GM18505 (cell line): Measurements from ENCODE around the gene HJURP.
"Not testable (repeated sequence)": the region's sequence is repeated elsewhere in the genome, so short reads cannot be mapped to it uniquely, and the experiment has no call there.

Experiments used
- ATAC-seq: cut with Tn5 transposase; IDR thresholded peaks from one replicate; pipeline ENCODE4 v1.9.1; 2021; ENCODE audit not compliant: unreplicated experiment
- POLR2A ChIP-seq: IDR thresholded peaks from 4 replicates; pipeline ENCODE4 v1.6.1; 2011; ENCODE audit warnings: borderline replicate concordance; ENCODE audit not compliant: insufficient read depth, insufficient read length; ENCODE audit errors: extremely low read depth

The HJURP gene, protein sequence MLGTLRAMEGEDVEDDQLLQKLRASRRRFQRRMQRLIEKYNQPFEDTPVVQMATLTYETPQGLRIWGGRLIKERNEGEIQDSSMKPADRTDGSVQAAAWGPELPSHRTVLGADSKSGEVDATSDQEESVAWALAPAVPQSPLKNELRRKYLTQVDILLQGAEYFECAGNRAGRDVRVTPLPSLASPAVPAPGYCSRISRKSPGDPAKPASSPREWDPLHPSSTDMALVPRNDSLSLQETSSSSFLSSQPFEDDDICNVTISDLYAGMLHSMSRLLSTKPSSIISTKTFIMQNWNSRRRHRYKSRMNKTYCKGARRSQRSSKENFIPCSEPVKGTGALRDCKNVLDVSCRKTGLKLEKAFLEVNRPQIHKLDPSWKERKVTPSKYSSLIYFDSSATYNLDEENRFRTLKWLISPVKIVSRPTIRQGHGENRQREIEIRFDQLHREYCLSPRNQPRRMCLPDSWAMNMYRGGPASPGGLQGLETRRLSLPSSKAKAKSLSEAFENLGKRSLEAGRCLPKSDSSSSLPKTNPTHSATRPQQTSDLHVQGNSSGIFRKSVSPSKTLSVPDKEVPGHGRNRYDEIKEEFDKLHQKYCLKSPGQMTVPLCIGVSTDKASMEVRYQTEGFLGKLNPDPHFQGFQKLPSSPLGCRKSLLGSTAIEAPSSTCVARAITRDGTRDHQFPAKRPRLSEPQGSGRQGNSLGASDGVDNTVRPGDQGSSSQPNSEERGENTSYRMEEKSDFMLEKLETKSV

DNA sequence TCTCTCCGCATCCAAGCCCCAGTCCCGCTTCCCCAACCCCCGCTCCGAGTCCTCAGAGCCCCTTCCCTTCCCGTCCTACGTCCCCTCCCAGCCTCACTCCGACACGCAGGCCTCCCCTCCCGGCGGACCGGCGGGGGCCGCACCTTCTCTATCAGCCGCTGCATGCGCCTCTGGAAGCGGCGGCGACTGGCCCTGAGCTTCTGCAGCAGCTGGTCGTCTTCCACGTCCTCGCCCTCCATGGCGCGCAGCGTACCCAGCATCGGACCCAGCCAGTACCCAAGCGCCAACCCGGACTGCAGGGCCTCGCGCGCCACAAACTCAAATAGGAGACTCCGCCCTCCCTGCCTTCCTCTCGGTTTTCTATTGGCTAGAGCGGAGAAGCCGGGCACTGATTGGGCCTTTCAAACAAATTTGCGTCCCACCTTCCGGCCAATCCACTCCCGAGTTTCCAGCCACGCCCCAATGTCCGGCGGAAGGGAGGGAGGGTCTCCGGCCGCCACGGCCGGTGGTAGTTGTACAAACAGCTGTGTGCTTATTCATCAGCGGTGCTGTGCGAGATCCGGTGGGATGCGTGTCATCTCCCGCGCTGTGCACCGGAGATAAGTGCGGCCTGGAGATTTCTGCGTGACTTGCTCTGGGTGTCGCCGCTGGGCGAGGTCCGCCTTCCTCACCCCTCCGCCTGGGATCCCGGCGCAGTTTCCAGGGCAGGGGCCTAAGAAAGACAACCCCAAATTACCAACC lies at the start of gene HJURP:
HJURP (minus strand) TSS at position 295 of the 741 bp plus-strand sequence; CDS start at position 260, 35 bp downstream.
- ATAC-seq = peak; percentile 95
- TF ChIP-seq POLR2A = peak; percentile 84

DNA sequence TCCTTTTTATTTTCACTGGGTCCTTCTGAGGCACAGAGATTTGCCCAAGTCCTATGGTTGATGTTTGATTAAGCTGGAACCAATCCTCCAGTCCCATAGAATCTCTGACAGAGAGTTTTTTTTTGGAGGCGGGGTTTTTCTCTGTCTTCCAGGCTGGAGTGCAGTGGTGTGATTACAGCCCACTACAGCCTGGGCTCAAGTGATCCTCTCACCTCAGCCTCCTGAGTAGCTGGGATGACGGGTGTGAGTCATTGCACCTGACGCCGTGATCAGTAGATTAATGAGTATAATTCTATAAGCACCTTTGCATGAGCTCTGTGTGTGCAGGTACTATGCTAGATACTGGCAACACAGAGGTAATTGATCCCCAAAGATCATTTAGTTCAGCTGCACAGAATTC lies 47.5 kb upstream of the HJURP start:
- ATAC-seq = no peak
- TF ChIP-seq POLR2A = no peak

- TF ChIP-seq POLR2A = no peak
- ATAC-seq = no peak
These were observed 47.0 kb upstream of the HJURP start for GRCh38 chr2:233901367-233901766.

- ATAC-seq = not testable (repeated sequence)
These were observed 41.9 kb upstream of the HJURP start for GRCh38 chr2:233896253-233896652.

DNA sequence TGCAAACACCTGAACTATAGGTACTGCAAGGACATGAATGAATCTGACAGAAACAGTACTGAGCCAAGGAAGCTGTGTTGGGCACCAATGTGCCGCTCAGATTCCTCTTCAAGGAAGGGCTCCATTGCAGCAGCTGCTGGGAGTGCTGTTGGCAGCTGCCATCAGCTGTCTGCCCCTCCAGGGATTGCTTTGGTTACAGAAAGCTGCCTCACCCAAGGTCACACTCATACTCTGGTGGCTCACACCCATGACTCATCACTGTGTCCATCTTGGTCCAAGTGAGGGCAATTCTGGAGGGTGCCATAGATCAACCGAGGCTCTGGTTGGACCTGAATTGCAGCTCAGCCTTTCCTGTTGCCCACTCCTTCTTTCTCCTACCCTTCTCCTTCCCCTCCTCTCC lies 38.5 kb upstream of the HJURP start:
- no peak for TF ChIP-seq POLR2A
- no peak for ATAC-seq

- no peak for ATAC-seq
- TF ChIP-seq POLR2A = no peak
These were observed 28.0 kb upstream of the HJURP start for GRCh38 chr2:233882353-233882752.

GRCh38 chr2:233872125-233872524 lies 17.8 kb upstream of the HJURP start:
- not testable (repeated sequence) for ATAC-seq

- no peak for ATAC-seq
- no peak for TF ChIP-seq POLR2A
These were observed 17.1 kb upstream of the HJURP start for GRCh38 chr2:233871432-233871831.

DNA sequence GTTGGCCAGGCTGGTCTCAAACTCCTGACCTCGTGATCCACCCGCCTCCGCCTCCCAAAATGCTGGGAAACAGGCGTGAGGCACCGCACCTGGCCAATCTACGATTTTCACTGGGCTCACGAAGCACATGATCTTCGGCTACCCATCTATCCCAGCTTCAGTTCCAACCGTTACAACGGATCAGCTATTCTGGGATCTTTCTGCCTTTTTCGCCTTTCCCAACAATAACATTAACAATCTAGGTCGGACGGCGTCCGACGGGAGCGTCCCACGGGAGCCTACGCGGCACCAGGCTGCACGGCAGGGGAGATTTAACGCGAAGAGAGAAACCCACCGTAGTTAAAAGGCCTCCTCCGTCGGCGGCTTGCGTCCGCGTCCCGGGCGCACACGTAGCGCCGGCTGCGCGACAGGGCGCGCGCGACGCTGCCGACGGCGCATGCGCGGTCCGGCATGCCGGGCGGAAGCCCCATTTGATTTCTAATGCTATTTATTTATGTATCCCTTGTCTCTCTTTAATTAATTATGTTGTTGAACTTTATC lies 13.7 kb upstream of the HJURP start, which contains the start of gene MSL3B:
MSL3B (minus strand) TSS at position 394 of the 540 bp plus-strand sequence.
- peak; percentile 62 for ATAC-seq
- peak; percentile 77 for TF ChIP-seq POLR2A

DNA sequence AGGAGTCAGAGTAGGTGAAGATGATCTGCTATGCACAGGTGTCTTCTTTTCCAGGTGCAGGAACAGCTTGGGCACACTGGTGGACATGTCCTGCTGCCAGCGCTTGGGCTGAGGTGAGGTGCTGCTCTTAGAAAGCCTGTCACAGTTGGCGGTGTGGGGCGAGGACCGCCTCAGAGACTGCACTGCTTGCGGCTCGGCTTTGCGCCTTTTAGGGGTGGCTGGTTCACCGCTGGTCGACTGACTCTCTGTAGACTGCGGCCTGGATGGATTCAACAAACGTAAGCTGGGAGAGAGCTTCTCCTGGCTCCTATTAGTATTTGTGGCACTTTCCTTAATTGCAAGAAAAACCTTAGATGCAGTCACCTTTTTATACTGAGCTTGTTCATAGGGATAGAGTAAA lies 12.1 kb upstream of the HJURP start:
- no peak for TF ChIP-seq POLR2A
- ATAC-seq = no peak

GRCh38 chr2:233865838-233866237 lies 11.5 kb upstream of the HJURP start:
- ATAC-seq = no peak
- no peak for TF ChIP-seq POLR2A

GRCh38 chr2:233862261-233862768 lies 8.0 kb upstream of the HJURP start:
- no peak for TF ChIP-seq POLR2A
- ATAC-seq = no peak

GRCh38 chr2:233858331-233858730 lies 4.0 kb upstream of the HJURP start:
- no peak for TF ChIP-seq POLR2A
- ATAC-seq = no peak
